ENCODE data around the gene EIF4ENIF1. TPM values are rescaled to one million over a fixed set of nuclear protein-coding genes. Genes with fewer than 3 reads are reported as not detected.

EIF4ENIF1 gene
- total RNA-seq, 1 donor from 2014 or later, result 12.7 TPM

DNA sequence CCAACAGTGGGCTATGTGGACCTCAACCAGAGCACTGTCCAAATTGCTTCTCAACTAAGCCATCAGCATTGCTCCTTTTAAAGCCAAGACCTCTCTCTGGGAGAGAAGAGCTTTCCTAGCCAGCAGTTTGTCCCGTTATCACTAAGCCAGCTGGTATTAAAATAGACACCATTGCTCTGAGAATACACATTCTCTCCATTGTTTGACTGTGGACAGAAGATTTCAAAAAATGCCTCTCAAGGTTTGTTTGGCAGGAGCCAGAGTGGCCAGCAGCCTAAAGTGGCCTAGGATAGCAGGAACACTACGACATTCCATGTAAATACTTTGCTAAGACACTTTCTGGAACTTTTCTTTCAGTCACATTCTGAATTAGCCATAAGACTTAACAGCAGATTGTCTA is 41.3 kb downstream of the EIF4ENIF1 start:
- DNase-seq (ENCODE audit: low read depth), result no peak
- TF ChIP-seq, protein P1, sequence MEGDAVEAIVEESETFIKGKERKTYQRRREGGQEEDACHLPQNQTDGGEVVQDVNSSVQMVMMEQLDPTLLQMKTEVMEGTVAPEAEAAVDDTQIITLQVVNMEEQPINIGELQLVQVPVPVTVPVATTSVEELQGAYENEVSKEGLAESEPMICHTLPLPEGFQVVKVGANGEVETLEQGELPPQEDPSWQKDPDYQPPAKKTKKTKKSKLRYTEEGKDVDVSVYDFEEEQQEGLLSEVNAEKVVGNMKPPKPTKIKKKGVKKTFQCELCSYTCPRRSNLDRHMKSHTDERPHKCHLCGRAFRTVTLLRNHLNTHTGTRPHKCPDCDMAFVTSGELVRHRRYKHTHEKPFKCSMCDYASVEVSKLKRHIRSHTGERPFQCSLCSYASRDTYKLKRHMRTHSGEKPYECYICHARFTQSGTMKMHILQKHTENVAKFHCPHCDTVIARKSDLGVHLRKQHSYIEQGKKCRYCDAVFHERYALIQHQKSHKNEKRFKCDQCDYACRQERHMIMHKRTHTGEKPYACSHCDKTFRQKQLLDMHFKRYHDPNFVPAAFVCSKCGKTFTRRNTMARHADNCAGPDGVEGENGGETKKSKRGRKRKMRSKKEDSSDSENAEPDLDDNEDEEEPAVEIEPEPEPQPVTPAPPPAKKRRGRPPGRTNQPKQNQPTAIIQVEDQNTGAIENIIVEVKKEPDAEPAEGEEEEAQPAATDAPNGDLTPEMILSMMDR (conservative IDR thresholded peaks at IDR 0.05; ENCODE audit: low read depth, low read length), result no peak
- H3K4me3 ChIP-seq (ENCODE audit: low read depth, low read length), result no peak overlapping the region

DNA sequence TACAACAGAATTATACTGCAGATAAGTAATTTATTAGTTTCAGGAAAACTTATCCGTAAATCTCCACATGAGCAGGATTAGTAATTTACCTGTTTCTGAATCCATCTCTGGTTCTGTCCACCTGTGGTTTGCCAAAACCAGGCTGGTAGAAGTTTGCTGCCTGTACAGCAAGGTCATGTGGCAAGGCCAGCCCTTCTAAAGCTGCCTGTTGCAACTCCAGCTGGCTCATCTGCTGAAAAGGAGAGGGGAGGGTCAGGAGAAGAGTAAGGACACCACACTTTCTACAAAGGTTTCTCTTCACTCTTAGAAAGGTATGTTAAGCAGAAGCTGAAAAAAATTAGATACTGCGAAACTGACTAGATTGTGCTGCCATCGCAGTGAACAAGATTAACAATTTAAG is 42.3 kb downstream of the EIF4ENIF1 start:
- no peak for DNase-seq (ENCODE audit: low read depth)
- no peak overlapping the region for H3K4me3 ChIP-seq (ENCODE audit: low read depth, low read length)
- TF ChIP-seq, protein P1 (conservative IDR thresholded peaks at IDR 0.05; ENCODE audit: low read depth, low read length), result no peak

DNA sequence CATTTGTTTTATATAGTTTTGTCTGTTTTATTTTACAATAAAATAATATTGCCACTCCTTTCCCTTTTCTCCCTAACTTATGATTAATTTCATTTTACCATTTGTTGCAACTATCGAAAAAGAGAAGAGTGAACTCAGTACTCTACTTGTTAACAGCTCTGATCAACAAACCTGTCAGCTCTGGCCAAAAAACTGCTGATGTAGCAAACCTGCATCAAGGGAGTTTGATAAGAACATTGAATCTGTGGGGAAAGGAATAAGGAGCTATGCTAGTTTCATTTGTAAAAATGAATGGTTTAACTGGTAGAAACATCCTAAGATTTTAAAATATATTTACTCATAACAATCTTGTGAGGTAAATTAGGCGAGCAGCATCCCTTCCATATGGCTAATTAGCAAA is 42.9 kb downstream of the EIF4ENIF1 start:
- TF ChIP-seq, protein P1 (conservative IDR thresholded peaks at IDR 0.05; ENCODE audit: low read depth, low read length), result no peak
- H3K4me3 ChIP-seq (ENCODE audit: low read depth, low read length), result no peak overlapping the region

DNA sequence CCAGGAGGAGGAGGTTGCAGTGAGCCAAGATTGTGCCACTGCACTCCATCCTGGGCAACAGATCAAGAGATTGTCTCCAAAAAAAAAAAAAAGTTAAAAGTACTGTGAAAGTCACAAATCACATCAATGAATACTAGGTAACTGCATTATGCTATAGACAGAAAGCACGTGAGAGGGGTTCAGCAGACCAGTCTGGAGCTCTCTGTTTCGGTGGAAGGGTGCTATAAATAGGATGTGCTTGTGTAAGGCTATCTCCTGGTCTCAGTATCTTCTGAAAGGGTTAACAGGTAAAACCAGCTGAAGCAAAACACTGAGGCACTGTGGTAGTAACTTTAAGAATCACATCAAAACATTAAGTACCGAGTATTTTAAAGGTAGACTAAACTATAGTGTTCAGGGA is 43.4 kb downstream of the EIF4ENIF1 start:
- TF ChIP-seq, protein P1 (conservative IDR thresholded peaks at IDR 0.05; ENCODE audit: low read depth, low read length), result no peak
- no peak for DNase-seq (ENCODE audit: low read depth)
- H3K4me3 ChIP-seq (ENCODE audit: low read depth, low read length), result no peak overlapping the region

More for the DNA sequence above, 42.9 kb downstream of the EIF4ENIF1 start:
- DNase-seq (ENCODE audit: low read depth), result no peak

GRCh38 chr22:31445642-31446041 is 44.0 kb downstream of the EIF4ENIF1 start:
- no peak for DNase-seq (ENCODE audit: low read depth)
- TF ChIP-seq, protein P1 (conservative IDR thresholded peaks at IDR 0.05; ENCODE audit: low read depth, low read length), result no peak
- H3K4me3 ChIP-seq (ENCODE audit: low read depth, low read length), result no peak overlapping the region

- no peak for DNase-seq (ENCODE audit: low read depth)
- no peak overlapping the region for H3K4me3 ChIP-seq (ENCODE audit: low read depth, low read length)
- TF ChIP-seq, protein P1 (conservative IDR thresholded peaks at IDR 0.05; ENCODE audit: low read depth, low read length), result no peak
Measured at GRCh38 chr22:31443516-31443915, 46.1 kb downstream of the EIF4ENIF1 start.

DNA sequence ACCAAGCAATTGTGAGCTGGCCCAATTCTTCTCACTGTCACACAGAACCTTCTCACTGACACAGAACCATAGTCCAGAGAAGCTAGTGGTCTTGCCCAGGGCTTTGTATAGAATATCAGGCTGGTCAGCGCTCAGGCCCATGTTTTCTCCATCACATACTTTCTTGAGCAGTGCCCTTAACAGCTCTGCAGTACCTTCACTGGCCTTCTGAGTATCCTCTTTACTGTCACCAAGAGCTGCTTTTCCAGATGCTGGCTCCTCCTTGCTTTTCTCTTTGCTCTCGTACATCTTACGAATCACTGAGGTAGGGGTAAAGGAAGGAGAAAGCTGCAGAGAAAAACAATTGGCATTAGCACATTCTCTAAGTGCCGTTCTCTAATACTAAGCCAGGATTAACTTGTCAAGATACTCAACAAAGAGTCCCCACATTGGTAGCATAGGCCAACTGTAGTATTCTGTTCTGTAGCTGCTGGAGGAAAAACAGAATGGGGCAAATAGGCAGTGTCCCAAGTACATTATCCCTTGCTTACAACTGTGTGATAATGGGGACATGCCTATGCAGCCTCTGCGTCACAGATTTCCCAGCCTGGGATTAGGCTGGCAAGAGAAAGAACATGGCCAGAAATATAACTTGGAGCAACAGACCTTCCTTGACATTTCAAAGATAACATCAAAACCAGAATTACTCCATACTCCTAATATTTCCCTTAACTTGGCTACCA is 46.7 kb downstream of the EIF4ENIF1 start:
- H3K4me3 ChIP-seq (ENCODE audit: low read depth, low read length), result no peak overlapping the region
- no peak for DNase-seq (ENCODE audit: low read depth)
- TF ChIP-seq, protein P1 (conservative IDR thresholded peaks at IDR 0.05; ENCODE audit: low read depth, low read length), result no peak
